SJSA1 (cell line): ENCODE measurements around the gene GNA12. TPM values are rescaled to one million over a fixed set of nuclear protein-coding genes. Genes with fewer than 3 reads are reported as not detected.

Experiments
- DNase-seq, 2 experiments: peaks; one replicate each; pipeline ENCODE4 v3.0.0-alpha.2; 2015 to 2020; ENCODE audit warnings: low spot score in 2 of 2, low read depth in 1 of 2
- H3K27ac ChIP-seq: fragments of 250-450 bp; sonication (Bioruptor Pico); 2 replicates; pipeline ENCODE4 v1.5.1; 2020; ENCODE audit warnings: mild to moderate bottlenecking, moderate library complexity
- H3K27me3 ChIP-seq: fragments of 250-450 bp; sonication (Bioruptor Pico); replicated peaks from 2 replicates; pipeline ENCODE4 v1.5.1; 2020; ENCODE audit warnings: mild to moderate bottlenecking, moderate library complexity
- H3K36me3 ChIP-seq: fragments of 250-450 bp; sonication (Bioruptor Pico); 2 replicates; pipeline ENCODE4 v1.5.1; 2020; ENCODE audit warnings: mild to moderate bottlenecking
- H3K4me1 ChIP-seq: fragments of 250-450 bp; sonication (Bioruptor Pico); replicated peaks from 2 replicates; pipeline ENCODE4 v1.6.1; 2021; ENCODE audit warnings: mild to moderate bottlenecking
- H3K4me3 ChIP-seq: fragments of 250-450 bp; sonication (Bioruptor Pico); 2 replicates; pipeline ENCODE4 v1.5.1; 2020; ENCODE audit warnings: mild to moderate bottlenecking
- H3K9me3 ChIP-seq: fragments of 250-450 bp; sonication (Bioruptor Pico); replicated peaks from 2 replicates; pipeline ENCODE4 v1.5.1; 2020; ENCODE audit warnings: mild to moderate bottlenecking
- total RNA-seq: library from RNA; depleted of rRNA; stranded (reverse); fragments of >200 nt; shearing (Covaris generic); gene quantifications from 2 replicates; pipeline ENCODE4 v1.2.3, GENCODE V29; 2014

GNA12 gene
- total RNA-seq, 1 experiment from 2014 or later: 31.2 TPM

GRCh38 chr7:2873686-2874551 lies 29.8 kb upstream of the GNA12 start:
- Histone ChIP-seq H3K4me3 (no peak overlapping the region), H3K4me1 (peaks cover 36% of the 10 kb centered on the region), H3K27ac (peak overlapping the region; percentile 100), H3K27me3 (no peaks in the 10 kb centered on the region), H3K36me3 (no peaks in the 10 kb centered on the region), H3K9me3 (no peaks in the 10 kb centered on the region)
- DNase-seq: peak; percentile 79 to 93

- H3K27ac ChIP-seq: no peak overlapping the region
- no peaks in the 10 kb centered on the region for H3K27me3 ChIP-seq
- H3K36me3 ChIP-seq: no peaks in the 10 kb centered on the region
- no peaks in the 10 kb centered on the region for H3K9me3 ChIP-seq
- peaks cover 31% of the 10 kb centered on the region for H3K4me1 ChIP-seq
- DNase-seq: no peak
- no peak overlapping the region for H3K4me3 ChIP-seq
These were observed 29.0 kb upstream of the GNA12 start for GRCh38 chr7:2873146-2873545.

DNA sequence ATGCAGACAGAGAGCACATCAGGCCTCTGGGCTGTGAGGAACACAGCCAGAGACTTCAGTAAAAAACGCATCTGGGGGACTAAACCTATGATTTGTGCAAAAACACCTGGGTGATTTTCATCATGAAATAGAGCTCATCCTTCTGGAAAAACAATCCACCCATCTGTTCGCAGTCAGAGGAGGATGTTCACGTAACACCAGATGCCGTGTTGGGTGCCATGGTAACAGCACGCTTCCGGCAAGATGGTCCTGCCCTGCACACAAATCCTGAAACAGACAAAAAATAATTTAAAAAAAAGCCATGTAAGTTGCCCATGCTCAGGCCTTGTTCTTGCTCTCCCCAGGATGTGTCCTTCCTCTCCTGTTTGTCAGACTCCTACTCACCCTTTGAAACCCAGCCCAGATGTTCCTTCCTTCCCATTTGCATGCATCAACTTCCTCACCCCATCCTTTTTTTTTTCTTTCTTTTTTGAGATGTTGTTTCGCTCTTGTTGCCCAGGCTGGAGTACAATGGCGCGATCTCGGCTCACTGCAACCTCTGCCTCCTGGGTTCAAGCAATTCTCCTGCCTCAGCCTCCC lies 28.3 kb upstream of the GNA12 start:
- Histone ChIP-seq H3K36me3 (no peaks in the 10 kb centered on the region), H3K4me3 (no peak overlapping the region), H3K27ac (no peak overlapping the region), H3K27me3 (no peaks in the 10 kb centered on the region), H3K9me3 (no peaks in the 10 kb centered on the region), H3K4me1 (peaks cover 31% of the 10 kb centered on the region)
- no peak for DNase-seq

GRCh38 chr7:2870471-2870931 lies 26.4 kb upstream of the GNA12 start:
- Histone ChIP-seq H3K27ac (no peak overlapping the region), H3K27me3 (no peaks in the 10 kb centered on the region), H3K4me1 (peaks cover 21% of the 10 kb centered on the region), H3K4me3 (no peak overlapping the region), H3K36me3 (no peaks in the 10 kb centered on the region), H3K9me3 (no peaks in the 10 kb centered on the region)
- no peak for DNase-seq

DNA sequence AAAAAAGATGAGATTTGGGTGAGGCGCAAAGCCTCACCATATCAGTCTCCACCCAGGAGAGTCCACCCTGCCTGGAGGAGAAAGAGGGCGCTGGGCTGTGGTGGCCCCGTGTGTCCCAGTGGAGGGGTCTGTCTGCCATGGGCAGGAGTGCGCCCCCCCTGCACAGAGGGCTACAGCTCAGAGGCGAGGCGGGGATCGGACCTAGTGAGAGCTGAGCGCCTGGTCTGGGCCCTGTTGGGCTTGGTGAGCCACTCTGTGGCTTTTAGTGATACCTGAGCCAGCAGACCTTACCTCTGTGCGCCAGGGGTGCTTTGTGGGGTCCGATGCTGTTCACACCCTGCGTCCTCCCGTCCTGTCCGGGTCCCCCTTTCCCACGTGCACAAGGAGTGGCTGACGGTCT lies 25.9 kb upstream of the GNA12 start:
- no peak for DNase-seq
- no peaks in the 10 kb centered on the region for H3K27me3 ChIP-seq
- no peak overlapping the region for H3K4me3 ChIP-seq
- H3K36me3 ChIP-seq: no peaks in the 10 kb centered on the region
- H3K9me3 ChIP-seq: no peaks in the 10 kb centered on the region
- peaks cover 21% of the 10 kb centered on the region for H3K4me1 ChIP-seq
- no peak overlapping the region for H3K27ac ChIP-seq

- no peak overlapping the region for H3K4me3 ChIP-seq
- H3K9me3 ChIP-seq: no peaks in the 10 kb centered on the region
- no peak overlapping the region for H3K27ac ChIP-seq
- H3K27me3 ChIP-seq: no peaks in the 10 kb centered on the region
- peaks cover 30% of the 10 kb centered on the region for H3K4me1 ChIP-seq
- DNase-seq: no peak
- no peaks in the 10 kb centered on the region for H3K36me3 ChIP-seq
These were observed 22.5 kb upstream of the GNA12 start for GRCh38 chr7:2866601-2867000.

DNA sequence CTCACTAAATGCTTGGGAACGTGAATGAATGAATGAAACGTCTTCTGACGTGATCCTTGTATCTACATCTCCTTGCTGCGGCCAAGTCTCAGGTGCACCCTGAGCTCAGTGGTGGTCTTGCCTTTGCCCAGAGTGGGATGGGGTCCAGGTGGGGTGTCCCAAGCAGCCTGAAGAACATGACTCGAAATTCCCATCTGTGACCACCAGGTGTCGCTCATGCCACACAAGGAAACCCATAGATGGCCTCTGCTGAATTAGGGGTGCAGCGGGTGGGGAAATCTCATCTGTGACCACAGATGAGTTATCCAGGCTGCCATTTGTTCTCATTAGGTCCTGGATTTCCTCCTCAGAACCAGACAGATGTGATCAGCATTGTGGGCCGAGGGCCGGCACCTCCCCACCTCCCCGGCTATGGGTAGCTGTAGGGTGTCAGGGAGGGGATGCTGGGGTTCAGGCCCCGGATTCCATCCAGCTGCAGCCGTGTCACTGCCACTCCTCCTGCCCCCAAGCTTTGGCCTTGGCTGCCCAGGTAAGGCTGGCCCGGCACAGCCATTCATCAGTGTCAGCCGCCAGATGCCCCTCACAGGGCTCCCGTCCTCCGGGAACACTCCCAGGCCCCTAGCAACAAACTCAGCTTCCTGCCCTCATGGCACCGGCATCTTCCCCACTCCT lies 21.0 kb upstream of the GNA12 start:
- peak; percentile 63 to 70 for DNase-seq
- Histone ChIP-seq H3K4me1 (peaks cover 30% of the 10 kb centered on the region), H3K27me3 (no peaks in the 10 kb centered on the region), H3K9me3 (no peaks in the 10 kb centered on the region), H3K4me3 (no peak overlapping the region), H3K36me3 (no peaks in the 10 kb centered on the region), H3K27ac (peak overlapping the region; percentile 98; the same call in 1 of the 2 replicates)

DNA sequence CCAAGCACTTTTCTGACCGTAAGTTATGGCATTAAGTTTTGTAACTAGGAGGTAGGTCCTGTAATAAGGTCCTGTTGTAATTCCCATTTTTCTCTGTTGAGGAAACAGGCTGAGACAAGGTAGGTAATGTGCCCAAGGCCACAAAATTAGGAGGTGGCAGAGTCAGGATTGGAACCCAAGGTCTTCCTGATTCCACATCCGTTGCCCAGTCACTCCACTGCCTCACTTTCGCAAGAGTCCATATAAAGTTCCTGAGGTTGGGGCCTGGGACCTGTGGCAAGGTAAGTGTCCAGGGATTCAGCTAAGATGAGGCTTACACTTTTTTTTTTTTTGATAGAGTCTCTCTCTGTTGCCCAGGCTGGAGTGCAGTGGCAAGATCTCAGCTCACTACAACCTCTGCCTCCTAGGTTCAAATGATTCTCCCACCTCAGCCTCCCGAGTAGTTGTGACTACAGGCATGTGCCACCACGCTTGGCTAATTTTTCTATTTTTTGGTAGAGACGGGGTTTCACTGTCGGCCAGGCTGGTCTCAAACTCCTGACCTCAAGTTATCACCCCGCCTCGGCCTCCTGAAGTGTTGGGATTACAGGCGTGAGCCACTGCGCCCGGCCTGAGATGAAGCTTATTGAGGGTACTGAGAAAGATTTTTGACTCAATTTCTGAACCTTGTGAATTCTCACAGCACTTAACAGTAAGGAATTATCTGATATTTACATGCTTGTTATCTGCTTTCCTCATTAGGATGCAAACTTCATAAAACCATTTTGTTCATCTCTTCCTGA lies 20.3 kb upstream of the GNA12 start:
- Histone ChIP-seq H3K4me3 (peak overlapping the region; percentile 3), H3K9me3 (no peaks in the 10 kb centered on the region), H3K27ac (peak overlapping the region; percentile 98), H3K36me3 (no peaks in the 10 kb centered on the region), H3K4me1 (peaks cover 30% of the 10 kb centered on the region), H3K27me3 (no peaks in the 10 kb centered on the region)
- no peak for DNase-seq

GRCh38 chr7:2863461-2864066 lies 19.5 kb upstream of the GNA12 start:
- Histone ChIP-seq H3K27me3 (no peaks in the 10 kb centered on the region), H3K36me3 (no peaks in the 10 kb centered on the region), H3K4me1 (peaks cover 30% of the 10 kb centered on the region), H3K9me3 (no peaks in the 10 kb centered on the region), H3K27ac (peak overlapping the region; percentile 98), H3K4me3 (peak overlapping the region; percentile 4)
- DNase-seq: peak; percentile 94 to 97

- H3K27ac ChIP-seq: peak overlapping the region; percentile 98
- H3K4me3 ChIP-seq: no peak overlapping the region
- DNase-seq: peak; percentile 96 to 97
- H3K4me1 ChIP-seq: peaks cover 30% of the 10 kb centered on the region
- H3K27me3 ChIP-seq: no peaks in the 10 kb centered on the region
- H3K9me3 ChIP-seq: no peaks in the 10 kb centered on the region
- H3K36me3 ChIP-seq: no peaks in the 10 kb centered on the region
These were observed 18.8 kb upstream of the GNA12 start for GRCh38 chr7:2862831-2863361.

GRCh38 chr7:2861509-2861908 lies 17.4 kb upstream of the GNA12 start:
- DNase-seq: no peak
- Histone ChIP-seq H3K9me3 (no peaks in the 10 kb centered on the region), H3K4me1 (peaks cover 30% of the 10 kb centered on the region), H3K27me3 (no peaks in the 10 kb centered on the region), H3K4me3 (no peak overlapping the region), H3K27ac (no peak overlapping the region), H3K36me3 (no peaks in the 10 kb centered on the region)

DNA sequence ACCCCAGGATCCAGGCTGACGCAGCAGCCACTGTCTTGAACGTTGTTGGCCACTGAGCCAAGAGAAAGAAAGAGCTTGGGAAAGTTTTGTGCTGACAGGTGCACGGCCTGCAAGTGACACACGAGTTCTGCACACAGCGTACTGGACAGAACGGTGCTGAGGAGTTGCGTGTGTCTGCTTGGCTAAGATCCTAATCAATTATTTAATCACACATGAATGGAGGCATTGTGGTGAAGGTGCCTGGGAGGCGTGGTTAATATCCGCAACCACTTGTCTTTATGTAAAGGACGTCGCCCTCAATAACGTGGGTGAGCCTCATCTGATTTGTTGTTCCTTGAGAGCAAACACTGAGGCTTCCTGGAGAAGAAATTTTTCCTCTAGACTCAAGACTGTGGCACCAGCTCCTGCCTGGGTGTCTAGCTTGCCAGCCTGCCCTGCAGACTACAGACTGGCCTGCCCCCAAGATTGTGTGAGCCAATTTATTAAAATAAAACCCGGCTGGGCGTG lies 16.6 kb upstream of the GNA12 start:
- Histone ChIP-seq H3K4me1 (peaks cover 30% of the 10 kb centered on the region), H3K27me3 (no peaks in the 10 kb centered on the region), H3K9me3 (no peaks in the 10 kb centered on the region), H3K27ac (no peak overlapping the region), H3K36me3 (no peaks in the 10 kb centered on the region), H3K4me3 (no peak overlapping the region)
- DNase-seq: no peak

DNA sequence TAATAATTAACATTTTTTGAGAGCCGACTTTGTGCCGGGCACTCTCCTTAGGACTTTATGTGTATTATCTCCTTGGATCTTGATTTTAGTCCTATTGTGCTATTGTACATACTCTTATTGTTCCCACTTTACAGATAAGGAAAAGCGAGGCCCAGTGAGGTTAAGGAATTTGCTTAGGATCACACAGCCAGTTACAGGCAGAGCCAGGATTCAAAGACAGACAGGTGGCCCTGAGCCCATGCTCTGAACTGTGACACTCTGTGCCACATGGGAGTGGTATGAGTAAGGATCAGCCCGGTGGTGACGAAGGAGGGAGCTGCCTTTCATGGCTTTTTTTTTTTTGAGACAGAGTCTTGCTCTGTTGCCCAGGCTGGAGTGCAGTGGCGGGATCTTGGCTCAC lies 15.8 kb upstream of the GNA12 start:
- no peak for DNase-seq
- no peaks in the 10 kb centered on the region for H3K9me3 ChIP-seq
- peaks cover 25% of the 10 kb centered on the region for H3K4me1 ChIP-seq
- H3K4me3 ChIP-seq: no peak overlapping the region
- no peak overlapping the region for H3K27ac ChIP-seq
- no peaks in the 10 kb centered on the region for H3K27me3 ChIP-seq
- H3K36me3 ChIP-seq: no peaks in the 10 kb centered on the region
